D721Med (cell line): Measurements from ENCODE around the gene MCM5.
"Not testable (repeated sequence)": the region's sequence is repeated elsewhere in the genome, so short reads cannot be mapped to it uniquely, and the experiment has no call there.

ENCODE experiments used
- DNase-seq: peaks from one replicate; pipeline ENCODE4 v3.0.0; 2011; ENCODE audit warnings: low spot score; ENCODE audit not compliant: insufficient read length
- FAIRE-seq: peaks from 2 replicates; lab custom pipeline; 2011; peaks lifted over from hg19 to GRCh38; lab: Jason Lieb, UNC
- TF ChIP-seq, protein P1 (sequence below): IDR thresholded peaks from 2 replicates; pipeline ENCODE4 v1.5.1; 2012; ENCODE audit warnings: mild to moderate bottlenecking, control low read depth; ENCODE audit not compliant: insufficient read depth; ENCODE audit errors: missing control alignments

Gene MCM5

DNA sequence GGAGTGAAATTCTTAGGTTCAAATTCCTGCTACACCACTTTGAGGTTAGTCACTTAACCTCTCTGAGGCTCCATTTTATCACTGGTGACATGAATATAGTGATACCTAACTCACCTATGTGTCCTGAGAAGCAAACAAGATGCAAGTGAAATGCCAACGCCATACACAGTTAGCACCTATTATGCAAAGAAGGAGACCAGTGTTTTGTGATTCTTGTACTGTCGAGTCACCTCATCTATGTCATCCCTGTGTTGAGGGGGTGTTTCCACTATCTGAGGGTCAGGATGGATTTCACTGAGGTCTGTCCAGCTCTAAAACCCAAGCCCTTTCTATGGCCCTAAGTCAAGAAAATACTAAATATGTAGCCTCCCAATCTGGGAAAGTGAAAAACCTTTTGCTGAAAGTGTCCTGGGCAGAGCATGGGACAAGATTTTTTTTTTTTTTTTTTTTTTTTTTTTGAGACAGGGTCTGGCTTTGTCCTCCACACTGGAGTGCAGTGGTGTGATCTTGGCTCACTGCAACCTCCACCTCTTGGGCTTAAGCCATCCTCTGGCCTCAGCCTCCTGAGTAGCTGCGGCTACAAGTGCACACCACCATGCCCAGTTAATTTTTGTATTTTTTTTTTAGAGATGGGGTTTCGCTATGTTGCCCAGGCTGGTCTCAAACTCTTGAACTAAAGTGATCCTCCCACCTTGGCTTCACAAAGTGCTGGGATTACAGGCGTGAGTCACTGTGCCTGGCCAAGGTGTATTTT, 5.0 kb upstream of the MCM5 start:
- DNase-seq = no peak
- TF ChIP-seq, protein P1, sequence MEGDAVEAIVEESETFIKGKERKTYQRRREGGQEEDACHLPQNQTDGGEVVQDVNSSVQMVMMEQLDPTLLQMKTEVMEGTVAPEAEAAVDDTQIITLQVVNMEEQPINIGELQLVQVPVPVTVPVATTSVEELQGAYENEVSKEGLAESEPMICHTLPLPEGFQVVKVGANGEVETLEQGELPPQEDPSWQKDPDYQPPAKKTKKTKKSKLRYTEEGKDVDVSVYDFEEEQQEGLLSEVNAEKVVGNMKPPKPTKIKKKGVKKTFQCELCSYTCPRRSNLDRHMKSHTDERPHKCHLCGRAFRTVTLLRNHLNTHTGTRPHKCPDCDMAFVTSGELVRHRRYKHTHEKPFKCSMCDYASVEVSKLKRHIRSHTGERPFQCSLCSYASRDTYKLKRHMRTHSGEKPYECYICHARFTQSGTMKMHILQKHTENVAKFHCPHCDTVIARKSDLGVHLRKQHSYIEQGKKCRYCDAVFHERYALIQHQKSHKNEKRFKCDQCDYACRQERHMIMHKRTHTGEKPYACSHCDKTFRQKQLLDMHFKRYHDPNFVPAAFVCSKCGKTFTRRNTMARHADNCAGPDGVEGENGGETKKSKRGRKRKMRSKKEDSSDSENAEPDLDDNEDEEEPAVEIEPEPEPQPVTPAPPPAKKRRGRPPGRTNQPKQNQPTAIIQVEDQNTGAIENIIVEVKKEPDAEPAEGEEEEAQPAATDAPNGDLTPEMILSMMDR = no peak
- no peak for FAIRE-seq

DNA sequence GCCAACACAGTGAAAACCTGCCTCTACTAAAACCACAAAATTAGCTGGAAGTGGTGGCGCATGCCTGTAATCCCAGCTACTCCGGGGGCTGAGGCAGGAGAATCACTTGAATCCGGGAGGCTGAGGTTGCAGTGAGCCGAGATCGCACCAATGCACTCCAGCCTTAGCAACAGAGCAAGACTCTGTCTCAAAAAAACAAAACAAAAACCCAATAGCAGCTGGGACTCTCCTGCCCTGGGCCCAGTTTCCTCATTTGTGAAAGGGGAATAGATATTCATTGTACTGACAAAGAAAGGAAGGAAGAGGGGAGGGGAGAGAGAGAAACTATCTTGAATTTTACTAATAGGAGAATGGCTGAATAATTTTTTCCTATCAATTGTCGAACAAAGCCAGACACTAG, 3.3 kb upstream of the MCM5 start:
- not testable (repeated sequence) for DNase-seq, FAIRE-seq

DNA sequence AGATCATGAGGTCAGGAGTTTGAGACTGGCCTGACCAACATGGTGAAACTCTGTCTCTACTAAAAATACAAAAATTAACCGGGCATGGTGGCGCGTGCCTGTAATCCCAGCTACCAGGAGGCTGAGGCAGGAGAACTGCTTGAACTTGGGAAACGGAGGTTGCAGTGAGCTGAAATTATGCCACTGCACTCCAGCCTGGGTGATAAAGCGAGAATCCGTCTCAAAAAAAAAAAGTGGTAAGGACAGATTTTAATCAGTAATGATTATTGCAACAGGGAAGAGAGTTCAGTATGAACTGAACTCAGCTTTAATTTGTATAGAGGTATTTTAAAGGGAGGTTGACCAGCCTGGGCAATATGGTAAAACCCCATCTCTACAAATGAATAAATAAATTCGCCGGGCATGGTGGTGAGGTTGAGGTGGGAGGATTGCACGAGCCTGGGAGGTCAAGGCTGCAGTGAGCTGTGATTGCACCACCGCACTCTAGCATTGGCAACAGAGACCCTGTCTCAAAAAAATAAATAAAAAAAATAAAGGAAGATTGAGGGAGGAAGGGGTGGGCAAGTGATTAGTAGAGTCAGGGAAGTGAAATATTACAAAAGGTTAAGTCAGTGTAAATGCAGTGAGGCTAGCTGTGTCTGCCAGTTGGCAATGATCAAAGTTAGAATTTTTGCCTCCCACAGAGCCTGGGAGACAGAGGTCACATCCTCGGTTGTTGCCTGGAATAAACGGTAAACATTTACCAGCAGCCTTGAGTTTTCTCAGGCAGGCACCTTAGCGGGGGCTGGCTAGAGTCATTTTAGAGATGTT, 2.6 kb upstream of the MCM5 start:
- DNase-seq (no peak), FAIRE-seq (no peak)
- TF ChIP-seq, protein P1 = no peak

DNA sequence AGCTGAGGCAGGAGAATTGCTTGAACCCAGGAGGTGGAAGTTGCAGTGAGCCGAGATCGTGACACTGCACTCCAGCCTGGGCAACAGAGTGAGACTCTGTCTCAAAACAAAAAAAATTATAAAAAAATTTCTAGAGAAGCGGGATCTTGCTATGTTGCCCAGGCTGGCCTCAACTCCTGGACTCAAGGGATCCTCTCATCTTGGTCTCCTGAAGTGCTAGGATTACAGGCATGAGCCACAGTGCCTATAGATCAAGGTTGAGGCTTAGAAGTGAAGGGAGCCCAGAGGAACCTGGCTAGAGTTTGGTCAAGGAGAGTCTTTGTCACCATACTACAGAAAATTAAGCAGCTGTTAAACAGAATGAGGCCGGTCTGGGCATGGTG, 1.4 kb upstream of the MCM5 start:
- DNase-seq = no peak
- no peak for FAIRE-seq
- TF ChIP-seq, protein P1 = no peak

DNA sequence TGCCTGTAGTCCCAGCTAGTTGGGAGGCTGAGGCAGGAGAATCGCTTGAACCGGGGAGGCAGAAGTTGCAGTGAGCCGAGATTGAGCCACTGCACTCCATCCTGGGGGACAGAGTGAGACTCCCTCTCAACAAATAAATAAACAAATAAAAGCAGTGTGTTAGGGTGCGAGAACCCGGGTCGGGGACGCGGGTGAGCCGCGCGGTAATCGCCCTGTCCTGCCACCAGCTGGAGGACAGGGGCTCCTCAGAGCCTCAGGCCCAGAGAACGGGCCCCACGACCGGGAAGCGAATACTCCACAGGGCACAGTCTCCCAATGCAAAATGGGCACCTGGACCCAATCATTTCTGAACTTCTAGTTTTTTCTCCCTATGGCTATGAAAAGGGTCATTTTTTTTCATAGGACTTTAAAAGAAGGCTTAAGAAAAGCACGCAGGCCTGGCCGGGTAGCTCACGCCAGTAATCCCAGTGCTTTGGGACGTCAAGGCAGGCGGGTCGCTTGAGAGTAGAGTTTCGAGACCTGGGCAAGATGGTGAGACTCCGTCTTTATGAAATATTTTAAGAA, 744 bp upstream of the MCM5 start:
- DNase-seq (no peak), FAIRE-seq (no peak)
- TF ChIP-seq, protein P1 = no peak

DNA sequence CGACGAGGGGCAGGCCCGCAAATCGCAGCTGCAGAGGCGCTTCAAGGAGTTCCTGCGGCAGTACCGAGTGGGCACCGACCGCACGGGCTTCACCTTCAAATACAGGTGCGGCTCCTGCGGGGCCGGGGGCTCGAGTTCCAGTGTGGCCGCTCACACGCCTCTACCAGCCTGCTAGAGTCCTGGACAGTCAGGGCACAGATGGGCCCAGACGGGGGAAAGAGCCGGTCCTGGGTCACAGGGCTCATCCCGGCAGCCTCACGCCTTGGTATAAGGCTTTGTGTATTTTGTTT, 506 bp downstream of the MCM5 start:
- DNase-seq (no peak), FAIRE-seq (no peak)

DNA sequence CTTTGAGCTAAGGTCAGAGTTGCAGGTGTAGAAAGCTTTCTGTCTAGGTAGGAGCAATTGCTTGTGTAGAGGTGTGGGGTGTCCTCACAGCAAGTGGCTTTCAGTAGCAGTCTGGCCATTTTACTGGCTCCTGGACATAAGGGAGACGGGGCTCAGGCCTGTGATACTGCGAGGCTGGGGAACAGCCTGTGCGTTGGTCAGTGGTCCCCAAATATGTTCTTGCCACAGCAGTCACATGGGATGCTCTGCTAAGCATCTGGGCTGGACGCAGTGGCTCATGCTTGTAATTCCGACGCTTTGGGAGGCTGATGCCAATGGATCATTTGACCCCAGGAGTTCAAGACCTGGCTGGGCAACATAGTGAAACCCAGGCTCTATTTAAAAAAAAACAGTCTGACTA, 1.9 kb downstream of the MCM5 start:
- FAIRE-seq (no peak), DNase-seq (no peak)
- TF ChIP-seq, protein P1 = no peak

More for the DNA sequence above, 506 bp downstream of the MCM5 start:
- TF ChIP-seq, protein P1 = no peak
